Anterior cingulate cortex (tissue), 58 donors: ENCODE data around the gene FYB2.

Experiments used
- DNase-seq, 58 donors: peaks; one replicate each; lab custom pipeline; 2025; lab: John Stamatoyannopoulos, UW

Gene FYB2

DNA sequence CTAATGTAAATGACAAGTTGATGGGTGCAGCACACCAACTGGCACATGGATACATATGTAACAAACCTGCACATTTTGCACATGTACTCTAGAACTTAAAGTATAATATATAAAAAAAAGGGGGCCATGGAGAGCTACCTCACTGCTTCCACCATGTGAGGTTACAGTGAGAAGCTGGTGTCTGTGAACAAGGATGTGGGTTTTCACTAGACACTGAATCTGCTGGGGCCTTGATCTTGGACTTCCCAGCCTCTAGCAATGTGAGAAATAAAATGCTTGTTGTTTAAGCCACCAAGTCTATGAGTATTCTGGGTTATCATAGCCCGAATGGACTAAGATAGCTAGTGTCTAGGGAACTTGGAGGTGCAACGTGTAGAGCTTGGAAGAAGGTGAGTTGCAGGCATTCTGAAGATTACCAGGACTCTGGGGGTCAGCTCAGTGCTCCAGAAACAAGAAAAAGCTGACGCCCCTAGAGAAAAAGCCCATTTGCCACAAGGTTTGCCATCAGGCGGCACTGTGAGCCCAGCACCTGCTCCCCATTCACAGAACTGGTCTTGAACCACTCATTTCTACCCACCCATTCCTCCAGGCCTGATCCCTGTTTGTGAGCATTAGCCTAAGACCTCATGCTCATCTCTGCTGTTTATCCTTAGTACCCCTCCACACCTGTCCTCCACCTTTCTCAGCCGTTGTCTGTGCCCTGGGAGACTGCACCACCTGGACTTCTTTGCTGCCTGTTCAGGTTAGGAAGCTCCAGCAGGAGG lies 15.1 kb upstream of the FYB2 start:
- no peak for DNase-seq

DNA sequence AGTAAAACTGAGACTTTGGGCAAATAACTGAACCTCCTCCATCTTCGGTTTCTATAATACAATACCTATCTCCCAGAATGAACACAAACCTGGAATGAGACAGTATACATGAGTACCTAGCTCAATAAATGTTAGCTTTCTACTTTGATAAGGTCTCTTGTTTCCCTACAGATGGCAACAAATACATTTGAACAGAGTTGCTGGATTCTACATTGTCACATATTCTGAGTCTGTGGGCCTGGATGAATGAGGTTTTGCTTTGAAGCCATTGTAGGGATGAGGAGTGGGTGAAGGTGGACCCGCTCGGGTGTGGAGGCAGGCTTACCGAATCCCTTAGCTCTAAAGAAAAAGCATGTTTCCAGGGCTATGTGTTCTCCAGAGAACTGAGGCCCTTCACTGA lies 13.9 kb upstream of the FYB2 start:
- no peak for DNase-seq

- DNase-seq, result peak in 52 of 58 donors; percentile 3 to 74 (median 25)
Measured at GRCh38 chr1:56831871-56832693, 12.9 kb upstream of the FYB2 start.

DNA sequence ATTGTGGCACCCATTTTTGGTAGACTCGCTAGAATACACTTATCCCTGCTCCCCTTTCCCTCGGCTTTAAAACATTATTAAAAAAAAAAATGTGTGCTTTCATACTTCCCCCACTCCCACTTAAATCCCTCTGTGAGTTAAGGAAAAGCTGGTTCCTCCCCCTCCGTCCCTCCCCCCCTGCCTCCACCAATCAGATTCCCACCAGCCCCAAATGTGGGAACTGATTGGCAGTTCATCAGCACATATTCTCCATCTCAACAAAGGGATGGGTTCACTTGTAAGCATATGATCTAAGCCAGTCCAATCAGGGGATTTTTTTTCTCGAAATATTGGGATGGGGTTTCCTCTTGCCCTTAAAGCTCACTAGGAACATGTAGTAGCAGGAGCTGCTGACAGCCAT lies 10.8 kb upstream of the FYB2 start:
- DNase-seq, result no peak

DNA sequence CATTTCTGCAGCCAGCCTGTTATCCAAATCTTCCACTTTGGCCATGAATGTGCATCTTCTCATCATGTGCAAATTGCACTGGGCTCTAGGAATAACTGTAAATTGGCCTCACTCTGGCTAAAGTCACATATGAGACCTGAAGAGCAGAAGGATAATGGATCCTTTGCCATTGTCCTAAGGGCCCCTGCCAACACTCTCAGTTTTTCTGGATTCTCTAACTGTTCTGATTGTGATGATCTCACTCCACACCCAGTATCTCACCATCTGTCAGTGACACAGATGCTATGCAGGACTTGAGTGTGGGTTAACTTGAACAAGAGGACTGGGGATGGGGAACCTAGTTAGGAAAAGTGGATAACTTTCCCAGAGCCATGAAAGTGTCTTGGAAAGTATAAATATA lies 8.5 kb upstream of the FYB2 start:
- DNase-seq, result peak in 1 of 58 donors; percentile 49

- DNase-seq, result no peak
Measured at GRCh38 chr1:56825436-56825835, 6.2 kb upstream of the FYB2 start.

- DNase-seq, result no peak
Measured at GRCh38 chr1:56824938-56825337, 5.7 kb upstream of the FYB2 start.

- DNase-seq, result no peak
Measured at GRCh38 chr1:56824271-56824670, 5.1 kb upstream of the FYB2 start.

GRCh38 chr1:56821462-56821797 lies 2.2 kb upstream of the FYB2 start:
- DNase-seq, result no peak

DNA sequence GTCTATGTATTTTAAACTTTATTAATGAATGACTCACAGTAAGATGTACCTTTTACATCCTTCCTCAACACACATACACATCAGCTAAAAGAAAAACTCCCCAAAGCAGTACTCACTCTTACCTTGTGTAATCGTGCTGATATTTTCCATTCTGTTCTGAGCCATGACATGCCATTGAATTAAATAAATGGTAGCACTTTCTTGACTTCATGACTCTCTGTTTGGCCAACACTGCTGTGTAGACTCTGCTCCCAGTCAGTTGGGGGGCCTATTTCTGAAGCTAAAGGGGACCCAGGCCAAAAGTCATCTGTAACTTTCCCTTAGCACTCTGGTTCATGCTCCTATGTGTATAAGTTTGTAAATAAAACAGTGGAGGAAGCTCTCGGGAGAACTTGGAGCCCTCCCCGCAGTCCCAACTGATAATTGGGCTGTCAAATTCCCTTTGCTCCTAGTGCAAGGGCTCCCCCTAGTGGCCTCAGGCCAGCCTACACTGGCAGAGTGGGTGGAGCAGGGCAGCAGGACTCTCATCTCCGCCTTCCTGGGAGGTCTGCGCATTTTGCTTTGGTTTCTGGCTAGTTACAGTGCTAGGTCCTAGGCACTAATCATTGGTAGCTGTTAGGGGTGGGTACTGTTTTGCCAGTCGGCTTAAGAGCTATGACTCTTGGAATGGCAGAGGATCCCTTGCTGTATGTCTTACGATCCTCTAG lies 1.7 kb upstream of the FYB2 start:
- DNase-seq, result peak in 53 of 58 donors; percentile 14 to 85 (median 48)

DNA sequence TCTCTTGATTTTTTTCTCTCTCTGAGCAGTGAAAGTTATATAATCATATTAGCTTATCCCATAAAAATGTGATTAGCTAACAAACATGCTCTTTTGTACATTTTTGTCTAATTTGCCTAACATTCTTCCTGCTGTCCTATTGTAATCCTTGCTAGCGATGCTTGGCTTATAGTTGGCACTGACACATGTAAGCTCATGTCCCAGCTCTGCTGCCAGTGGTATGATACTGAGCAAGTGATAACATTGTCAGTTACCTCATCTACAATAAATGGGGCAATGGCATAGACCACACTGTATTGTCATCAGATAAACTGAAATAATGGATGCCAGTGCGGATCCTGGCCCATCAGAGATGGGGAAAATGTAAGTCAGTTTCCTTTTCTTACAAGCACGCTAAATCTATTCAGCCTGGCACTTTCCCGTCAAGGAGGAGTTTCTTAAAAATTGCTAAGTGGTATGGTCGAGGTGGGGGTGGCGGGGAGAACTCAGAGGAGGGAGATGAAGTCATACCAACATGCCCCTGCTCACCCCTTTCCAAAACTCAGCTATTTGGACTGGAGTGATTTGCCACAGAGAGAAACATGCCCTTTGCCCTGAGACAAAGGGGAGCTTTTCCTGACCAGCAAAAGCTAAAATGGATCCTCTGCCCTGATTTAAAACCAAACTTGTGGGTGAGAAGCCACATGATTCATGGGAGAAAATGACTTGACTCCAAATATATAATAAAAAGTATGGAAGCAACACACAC lies 1.3 kb downstream of the FYB2 start:
- DNase-seq, result no peak

GRCh38 chr1:56816909-56817308 lies 2.3 kb downstream of the FYB2 start:
- DNase-seq, result no peak

DNA sequence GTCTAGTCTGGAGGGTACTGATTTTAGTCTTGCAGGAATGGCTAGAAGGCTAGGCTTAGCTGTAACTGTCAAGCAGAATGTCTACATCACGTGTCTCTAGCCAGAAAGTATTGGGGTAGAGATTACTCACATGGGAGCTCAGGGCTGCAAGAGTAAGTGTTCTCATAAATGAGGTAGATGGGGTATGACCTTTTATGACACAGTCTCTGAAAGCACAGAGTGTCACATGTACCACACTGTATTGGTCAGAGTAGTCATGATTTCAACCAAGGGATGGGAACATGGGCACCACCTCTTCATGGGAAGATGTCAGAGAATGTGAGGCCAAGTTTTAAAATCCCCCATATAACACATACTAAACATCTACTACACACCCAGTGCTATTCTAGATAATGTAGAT lies 2.9 kb downstream of the FYB2 start:
- no peak for DNase-seq

- no peak for DNase-seq
Measured at GRCh38 chr1:56814205-56814604, 5.0 kb downstream of the FYB2 start.

- DNase-seq, result no peak
Measured at GRCh38 chr1:56811331-56811730, 7.9 kb downstream of the FYB2 start.

DNA sequence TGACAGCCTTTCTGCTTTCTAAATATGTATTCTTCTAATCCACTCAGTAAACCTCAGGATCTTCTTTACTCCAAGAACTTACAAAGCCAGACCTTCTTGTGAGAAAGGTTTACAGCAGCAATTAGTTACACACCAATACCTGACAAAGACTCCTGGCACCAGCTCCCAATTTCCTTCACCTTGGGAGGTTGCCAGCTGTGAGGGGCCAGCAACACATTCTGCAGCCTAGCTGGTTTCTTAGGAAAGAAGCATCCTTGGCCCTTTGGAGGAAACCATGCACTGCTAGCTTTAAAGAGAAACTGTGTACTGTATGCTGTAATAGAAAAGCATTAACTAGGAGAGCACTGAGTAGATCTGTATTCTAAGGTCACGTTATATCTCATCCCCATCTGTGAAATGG lies 10.8 kb downstream of the FYB2 start:
- DNase-seq, result peak in 49 of 58 donors; percentile 5 to 86 (median 49)

GRCh38 chr1:56806804-56807203 lies 12.4 kb downstream of the FYB2 start:
- DNase-seq, result peak in 6 of 58 donors; percentile 4 to 9 (median 6)

GRCh38 chr1:56803561-56804156 lies 15.5 kb downstream of the FYB2 start:
- no peak for DNase-seq

GRCh38 chr1:56799605-56800400 lies 19.4 kb downstream of the FYB2 start:
- no peak for DNase-seq
